ENCODE results near the gene LPP.

LPP gene

DNA sequence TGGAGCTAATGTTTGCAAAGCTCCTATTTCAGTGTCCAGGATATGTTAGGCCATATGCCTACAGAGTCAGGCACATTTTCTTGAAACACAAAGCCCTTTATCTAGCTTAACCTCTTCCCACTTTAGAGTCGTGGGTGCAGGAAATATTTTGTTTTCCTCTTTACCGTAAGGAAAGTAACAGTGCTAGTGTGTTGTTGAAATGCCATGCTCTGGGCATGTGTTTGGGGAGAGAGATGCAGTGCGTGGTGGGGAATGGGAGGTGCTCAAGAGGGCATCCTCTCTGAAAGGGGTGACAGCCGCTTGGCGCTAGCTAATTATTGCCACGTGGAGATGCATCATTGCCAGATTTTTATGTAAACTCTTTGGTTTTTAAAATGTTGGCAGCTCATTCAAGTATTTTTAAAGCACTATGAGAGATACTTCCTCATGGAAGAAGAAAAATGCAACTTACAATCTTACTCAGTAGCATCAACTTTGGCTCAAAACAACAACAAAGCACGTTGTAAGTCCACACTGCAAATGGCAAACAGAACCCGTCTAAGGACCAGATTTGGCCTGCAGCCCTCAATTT, 152.6 kb downstream of the LPP start:
- no peak for DNase-seq

DNA sequence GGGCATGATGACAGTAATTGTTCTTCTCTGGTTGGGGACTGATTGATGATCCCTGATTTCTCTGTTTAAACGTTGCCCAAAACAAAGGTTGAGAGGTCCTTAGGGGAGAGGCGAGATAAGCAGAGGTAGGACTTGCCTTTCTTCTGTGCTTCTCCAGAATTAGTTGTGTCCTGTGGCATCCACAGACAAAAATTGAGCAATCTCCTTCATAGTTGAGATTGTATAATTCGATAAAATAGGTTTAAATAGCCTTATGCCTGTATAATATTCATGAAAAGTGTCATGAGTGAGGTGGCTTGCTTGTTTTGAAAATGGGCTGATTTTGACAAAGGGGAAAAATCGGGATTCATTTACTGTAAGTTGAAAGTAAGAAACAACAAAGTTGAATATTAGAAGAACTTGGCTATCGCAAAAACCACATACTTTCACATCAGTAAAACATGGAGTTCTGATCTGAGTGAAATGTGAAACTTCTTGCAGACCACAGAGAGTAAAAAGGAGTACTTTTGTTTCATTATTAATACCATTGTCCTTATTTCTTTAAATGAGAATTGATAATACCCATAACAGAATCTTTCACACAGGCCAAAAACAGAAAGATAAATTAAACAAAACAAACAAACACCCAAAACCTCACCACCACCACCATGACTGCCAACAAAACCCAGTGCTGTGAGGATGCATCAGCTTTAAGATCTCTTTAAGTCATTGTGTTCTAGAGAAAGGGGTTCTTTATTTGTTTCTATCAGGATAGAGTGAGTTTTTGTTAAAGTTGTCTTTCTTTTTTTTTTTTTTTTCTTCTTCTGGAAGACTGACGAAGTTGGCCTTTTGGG, 155.7 kb downstream of the LPP start:
- no peak for DNase-seq

DNA sequence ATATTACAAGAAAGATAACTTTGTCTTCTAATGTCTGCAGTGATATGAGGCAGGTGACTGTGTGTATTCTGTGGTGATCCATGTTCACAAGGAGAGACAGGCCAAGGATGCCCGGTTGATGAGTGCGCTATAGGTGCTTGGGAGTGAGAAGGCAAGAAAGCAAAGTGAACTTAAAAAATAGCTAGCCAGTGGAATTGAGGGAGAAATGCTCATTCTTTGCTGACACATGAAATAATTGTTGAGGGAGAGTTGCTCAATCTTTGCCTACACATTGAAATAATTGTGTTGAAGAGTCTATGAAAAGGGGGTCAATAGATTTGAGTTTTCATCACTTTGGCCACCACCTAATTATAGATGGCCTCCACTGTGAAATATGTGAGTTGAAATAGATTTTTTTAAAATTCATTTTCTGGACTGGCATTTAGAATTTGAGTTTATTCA, 156.3 kb downstream of the LPP start:
- DNase-seq = no peak

DNA sequence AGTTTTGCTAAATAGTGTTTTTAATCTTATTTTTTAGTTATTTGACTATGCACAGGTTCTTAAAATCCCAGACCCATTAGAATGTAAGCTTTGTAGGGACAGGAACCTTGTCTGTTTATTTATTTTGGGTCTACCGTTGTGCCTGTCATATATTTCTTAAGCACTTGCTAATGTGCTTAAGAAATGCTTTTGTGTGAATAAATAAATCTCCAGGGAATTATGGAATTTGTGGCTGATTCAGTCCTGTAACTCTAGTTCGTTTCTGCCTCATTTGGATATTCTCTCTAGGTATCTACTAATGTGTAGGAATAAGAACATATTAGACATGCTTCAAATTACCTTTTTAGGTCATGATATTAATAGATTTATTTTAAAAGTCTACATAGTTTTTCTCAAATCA, 161.6 kb downstream of the LPP start:
- DNase-seq = no peak

DNA sequence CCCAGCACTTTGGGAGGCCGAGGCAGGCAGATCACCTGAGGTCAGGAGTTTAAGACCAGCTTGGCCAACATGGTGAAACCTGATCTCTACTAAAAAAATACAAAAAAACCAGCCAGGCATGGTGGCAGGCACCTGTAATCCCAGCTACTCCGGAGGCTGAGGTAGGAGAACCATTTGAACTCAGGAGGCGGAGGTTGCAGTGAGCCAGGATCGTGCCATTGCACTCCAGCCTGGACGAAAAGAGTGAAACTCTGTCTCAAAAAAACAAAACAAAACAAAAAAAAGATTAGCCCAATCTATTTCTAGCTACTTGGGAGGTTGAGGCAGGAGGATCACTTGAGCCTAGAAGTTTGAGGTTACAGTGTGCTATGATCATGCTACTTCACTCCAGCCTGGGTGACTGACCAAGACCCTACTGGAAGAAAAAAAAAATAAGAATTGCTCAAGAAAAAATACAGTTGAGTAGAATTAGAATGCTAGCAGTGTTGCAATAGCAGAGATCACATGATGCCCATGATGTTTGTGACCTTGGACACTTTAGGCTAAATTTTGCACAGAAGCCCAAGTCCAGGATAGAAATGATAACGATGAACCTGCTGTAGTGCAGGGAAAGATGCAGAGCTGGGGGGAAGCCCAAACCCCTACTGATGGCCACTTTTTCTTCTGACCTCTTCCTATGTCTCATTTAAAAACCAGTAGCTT, 162.2 kb downstream of the LPP start:
- no peak for DNase-seq

DNA sequence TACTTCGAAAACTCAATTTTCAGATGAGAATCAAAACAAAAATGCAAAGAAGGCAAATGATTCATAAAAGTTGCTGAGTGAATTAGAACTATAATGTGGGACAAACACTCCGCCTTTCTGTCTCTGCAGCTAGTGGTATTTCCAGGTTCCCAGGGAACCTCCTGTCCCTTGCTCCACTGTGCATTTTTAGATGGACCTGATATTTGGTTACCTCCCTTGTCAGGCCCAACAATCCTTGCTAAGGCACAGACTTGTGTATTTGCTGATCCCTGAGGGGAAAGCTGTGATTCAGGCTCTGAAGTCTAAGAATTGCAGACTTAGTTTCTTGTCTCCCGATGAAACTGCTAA, 162.7 kb downstream of the LPP start:
- no peak for DNase-seq

DNA sequence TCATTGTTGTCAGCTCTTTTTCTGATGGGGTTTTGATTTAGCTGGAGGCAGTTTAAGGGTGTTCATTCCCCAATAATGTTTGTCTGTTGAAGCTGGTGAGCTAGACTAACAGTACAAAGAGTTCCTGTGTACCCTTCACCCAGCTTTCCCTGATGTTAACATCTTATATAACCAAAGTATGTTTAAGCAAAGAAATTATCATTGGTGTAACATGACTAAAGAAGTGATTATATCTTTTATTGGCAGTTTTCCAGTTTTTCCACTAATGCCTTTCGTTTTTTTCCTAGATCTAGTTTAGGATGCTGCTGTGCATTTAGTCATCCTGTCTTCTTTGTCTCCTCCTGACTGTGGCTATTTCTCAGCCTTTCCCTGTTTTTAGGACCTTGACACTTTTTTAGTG, 165.6 kb downstream of the LPP start:
- DNase-seq = no peak

DNA sequence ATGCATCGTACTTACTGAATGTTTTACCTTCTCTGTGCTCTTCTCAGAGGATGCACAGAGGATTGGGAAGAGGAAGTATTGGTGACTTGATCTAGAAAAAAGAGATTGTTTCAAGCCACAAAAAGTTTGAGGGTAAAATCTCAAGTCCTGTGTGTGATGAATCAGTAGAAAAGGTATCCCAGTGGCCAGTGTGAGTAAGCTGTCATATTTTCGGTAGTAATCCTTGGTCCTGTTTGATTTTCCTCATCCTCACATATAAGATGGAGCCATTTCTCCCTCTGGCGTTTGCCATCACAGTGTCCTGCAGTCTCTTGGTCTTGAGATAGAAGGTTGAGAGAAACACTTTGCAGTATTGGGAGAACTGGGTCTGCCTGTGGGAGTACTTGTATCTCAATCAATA, 166.8 kb downstream of the LPP start:
- no peak for DNase-seq

DNA sequence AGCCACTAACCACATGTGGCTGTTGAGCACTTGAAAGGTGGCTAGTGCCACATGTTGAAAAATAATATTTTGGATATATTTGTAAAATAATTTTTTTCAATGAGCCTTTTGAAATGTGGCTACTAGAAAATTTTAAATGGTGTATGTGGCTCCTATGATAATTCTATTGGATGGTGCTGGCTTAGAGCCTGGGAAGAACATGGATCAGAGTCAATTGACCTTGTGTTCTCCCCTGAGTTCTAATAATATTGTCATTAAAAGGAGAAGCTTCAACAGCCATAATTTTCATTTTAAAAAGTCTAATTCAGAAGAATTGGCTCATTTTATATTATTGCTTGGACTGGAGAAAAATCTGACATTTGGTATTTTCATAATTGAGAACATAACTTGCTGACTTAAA, 167.3 kb downstream of the LPP start:
- DNase-seq = no peak

DNA sequence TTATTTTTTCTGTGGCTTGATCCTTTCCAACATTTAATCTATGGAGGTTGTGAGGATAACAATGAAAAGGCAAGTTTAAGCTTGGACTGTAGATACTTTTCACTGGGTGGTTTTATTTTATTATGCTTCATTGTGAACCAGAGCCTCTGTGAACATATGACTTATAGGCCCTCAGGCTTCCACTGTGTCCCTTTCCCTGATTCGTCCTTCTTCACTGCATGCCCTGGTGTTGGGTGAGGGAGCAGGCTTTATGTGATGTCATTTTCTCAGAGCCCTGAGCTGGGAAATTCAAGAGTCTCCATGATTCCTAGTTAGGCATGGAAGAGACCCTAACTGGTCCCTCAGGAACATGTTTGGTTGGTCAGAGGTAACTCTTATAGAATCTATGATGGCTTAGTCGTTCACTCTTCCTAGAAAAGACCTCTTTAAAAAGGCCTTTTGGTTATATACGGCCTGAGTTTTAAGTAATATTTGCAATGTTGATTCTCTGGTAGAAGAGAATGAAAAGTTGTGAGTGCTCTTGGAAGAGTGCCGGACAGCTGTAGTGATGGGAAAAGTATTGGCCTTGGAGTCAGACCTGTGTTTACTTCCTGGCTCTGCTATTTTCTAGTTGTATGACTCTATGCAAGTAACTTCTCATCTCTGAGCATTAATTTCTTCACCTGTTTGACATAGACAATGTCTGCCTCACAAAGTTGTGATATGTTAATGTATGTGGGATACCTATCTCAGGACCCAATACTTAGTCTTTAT, 168.4 kb downstream of the LPP start:
- no peak for DNase-seq

DNA sequence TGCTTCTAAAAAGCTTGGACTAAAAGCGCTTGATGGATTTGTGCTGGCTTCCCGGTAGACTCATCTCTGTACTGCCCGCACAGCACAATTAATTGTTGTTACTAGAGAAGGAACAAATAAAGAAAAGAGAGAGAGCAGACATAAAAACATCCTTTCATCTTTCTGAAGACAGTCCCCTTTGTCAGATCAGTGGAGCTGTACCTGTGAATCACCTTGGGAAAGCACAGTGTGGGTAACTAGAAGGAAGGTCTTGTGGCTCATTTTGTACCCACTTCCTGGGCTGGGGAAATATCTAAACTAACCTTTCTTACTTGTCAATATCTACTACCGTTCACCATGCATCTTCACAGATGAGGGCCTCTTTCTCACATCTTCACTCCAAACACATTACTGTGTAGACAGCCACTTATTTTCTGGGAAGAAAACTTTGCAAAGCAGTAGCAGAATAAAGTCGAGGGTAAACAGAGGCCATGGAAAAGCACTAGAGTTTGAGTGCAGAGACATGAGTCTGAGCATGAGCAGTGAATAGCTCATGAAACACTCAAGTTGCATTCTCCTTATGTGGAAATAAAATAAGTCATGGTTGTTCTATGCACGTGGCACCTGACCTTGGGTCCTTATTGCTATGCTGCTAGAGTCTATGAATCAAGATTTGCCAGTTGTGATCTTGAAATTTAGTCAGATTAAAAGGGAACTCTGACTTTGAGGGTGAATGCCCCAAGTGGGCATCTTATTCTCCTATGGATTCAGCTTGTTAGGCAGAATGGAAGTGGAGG, 169.3 kb downstream of the LPP start:
- DNase-seq = no peak

DNA sequence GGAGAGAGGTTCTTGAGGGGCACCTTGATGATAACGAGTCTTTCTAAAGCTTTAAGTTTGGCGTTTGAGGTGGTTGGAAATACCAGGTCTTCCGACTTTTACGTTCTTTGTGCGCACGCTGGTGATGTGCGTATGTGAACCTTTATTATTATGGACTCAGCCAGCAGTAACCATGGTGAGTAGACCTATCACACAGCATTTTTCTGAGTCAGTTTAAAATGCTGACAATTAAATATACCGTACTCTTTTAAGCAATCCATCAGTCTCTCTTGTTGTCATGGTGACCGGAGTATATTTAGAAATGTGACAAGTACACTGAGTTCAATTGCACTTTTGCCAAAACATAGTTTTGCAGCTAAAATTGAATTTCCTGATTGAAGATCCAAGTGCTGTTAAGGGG, 172.2 kb downstream of the LPP start:
- no peak for DNase-seq

DNA sequence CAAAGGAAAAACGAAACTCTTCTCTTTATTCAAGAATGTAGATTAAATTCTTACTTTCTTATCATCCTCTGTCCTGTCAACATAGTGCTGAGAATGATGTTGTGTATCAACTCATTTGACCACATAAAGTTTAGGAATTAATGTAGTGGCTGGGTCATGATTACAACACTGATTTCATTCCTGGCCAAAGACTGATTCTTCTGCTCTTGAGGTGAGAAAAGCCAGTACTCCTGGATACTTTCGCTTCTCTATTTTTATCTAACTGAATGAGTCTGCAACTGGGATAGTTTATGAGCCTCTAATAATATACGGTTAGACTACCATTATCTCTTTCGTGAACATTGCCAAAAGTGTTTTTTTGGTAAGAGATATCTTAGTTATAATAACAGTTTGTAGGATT, 173.0 kb downstream of the LPP start:
- DNase-seq = no peak

DNA sequence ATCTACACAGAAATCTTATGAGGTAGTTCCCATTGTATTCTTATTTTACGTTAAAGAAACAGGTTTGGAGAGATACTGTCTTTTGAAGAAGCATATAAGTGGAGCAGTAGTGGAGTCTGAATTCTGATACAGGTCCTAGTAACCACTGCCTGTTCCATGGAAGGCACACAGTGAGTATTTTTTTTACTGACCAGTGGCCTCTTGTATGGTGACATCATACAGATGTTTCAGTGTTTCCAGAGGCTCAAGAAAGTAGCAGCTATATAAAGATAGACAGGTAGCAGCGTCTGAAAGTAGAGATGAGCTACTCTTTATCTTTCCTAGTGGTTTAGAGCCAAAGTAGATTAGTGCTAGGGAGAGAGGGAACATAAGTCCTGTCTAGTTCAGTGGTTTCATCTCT, 173.5 kb downstream of the LPP start:
- DNase-seq = no peak

DNA sequence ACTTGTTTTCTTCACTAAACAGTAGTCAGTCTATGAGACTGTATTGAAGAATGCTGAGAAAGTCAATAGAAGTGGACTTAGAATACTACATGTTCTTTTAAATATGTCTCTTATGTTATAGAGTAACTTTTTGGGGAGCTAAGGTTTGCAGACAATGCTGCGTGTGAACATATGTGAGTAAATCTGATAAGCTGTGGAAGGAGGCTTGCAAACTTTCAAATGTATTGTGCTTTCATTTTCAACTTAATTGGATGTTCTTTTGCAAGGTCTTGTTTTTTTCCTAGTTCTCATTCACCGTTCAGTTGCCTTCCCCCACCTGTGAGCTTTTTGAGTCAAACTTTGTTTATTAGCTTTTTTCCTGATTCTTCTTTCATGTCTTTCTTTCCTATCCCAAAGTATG, 176.2 kb downstream of the LPP start:
- DNase-seq = no peak

DNA sequence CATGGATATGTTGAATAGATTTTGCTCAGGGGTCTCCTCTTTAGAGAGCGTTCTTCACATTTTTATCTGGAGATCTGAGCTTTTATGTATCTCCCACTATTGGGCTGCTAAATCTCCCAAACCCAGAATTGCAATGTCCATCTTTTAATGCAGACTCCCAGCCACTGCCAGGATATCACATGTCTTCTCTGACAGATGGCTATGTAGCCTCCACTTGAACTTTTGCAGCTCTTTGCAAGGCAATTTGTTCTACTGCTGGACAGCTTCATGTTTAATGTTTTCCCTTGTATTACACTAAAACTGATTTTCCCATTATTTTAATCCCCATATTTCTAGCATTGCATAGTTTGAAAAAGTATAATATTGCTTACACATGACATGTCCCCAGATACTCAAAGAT, 177.2 kb downstream of the LPP start:
- DNase-seq = no peak

DNA sequence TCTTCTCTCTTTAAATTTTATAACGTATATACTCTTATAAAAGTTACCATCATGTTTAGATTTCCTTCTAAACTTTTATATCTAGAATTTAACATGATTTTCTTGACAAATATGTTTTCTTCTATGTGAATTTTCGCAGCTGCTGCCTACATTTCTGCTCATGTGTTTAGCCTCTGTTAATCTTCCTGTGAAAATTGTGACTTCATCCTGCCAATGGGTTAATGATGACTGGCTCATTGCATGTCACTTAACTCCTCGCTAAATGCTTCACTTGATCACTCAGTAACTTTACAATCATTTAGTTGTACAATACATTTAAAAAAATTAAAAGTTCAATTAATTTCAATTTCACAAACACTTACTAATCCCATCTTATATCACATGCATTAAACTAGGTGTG, 178.1 kb downstream of the LPP start:
- no peak for DNase-seq

DNA sequence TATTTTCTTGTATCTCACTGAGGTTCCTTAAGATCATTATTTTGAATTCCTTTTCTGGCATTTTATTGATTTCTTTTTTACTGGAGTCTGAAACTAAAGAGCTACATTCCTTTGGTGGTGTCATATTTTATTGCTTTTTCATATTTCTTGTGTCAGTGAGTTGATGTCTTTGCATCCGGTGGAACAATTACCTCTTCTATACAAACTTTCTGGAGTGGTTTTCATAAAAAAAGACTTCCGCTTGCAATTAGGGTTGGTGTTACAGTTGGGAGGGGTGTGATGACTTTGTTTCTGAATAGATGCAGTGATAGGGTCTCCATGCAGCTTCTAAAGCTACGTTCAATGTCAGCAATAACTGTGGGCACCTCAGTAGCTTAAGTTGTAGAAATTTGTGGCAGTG, 181.7 kb downstream of the LPP start:
- no peak for DNase-seq

DNA sequence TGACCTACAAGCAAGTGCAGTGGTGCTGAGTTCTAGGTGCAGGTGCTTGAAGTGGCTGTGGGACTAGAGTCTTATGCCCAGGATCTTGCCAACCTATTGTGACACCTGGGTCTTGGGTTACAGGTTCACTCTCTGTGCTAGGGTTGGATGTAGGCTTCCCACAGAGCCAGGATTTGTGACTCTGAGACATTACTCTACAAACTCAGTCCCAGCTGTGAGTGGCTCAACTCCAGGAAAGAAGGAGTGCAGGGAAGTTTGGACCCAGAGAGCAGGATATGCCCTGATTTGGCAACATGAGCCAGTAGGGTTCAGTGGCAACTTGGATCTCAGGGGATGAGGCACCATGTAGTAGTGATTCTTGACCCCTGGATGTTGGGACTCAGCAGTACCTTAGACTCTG, 182.2 kb downstream of the LPP start:
- no peak for DNase-seq

DNA sequence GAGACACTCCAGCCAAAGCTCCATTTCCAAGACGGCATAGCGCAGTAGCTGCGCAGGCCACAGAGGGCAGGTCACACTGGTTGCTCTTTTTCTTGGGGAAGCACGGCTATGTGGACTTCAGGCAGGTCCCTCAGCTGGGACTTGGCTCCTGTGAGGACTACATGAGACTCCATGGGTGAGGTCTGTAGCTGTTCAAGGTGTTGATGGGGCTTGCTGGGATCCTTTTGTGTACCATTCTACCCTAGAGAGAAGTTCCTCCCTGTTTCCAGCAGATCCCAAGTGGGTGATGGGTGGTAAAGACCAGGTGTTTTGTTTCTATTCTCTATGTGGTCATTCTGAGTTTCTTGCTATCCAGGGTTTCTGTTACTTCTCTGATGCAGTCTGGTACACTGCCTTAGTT, 183.3 kb downstream of the LPP start:
- no peak for DNase-seq

DNA sequence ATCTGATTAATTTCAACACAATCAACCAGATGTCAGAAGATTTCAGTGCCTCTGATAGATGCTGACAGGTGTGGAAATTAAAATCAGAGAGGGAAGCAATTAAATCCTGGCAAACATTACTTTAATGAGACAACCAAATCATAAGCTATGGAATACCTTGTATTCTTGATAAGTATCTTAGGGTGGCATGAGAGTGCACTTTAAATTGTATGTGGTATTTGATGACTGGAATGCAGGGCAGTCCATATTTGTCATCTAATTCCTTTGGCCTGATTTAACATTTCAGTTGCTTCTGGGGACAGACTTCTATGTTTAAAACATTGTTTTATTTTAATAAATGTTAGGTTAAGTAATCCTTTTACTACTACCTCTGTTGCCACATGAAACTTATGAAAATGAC, 184.1 kb downstream of the LPP start:
- DNase-seq = no peak

DNA sequence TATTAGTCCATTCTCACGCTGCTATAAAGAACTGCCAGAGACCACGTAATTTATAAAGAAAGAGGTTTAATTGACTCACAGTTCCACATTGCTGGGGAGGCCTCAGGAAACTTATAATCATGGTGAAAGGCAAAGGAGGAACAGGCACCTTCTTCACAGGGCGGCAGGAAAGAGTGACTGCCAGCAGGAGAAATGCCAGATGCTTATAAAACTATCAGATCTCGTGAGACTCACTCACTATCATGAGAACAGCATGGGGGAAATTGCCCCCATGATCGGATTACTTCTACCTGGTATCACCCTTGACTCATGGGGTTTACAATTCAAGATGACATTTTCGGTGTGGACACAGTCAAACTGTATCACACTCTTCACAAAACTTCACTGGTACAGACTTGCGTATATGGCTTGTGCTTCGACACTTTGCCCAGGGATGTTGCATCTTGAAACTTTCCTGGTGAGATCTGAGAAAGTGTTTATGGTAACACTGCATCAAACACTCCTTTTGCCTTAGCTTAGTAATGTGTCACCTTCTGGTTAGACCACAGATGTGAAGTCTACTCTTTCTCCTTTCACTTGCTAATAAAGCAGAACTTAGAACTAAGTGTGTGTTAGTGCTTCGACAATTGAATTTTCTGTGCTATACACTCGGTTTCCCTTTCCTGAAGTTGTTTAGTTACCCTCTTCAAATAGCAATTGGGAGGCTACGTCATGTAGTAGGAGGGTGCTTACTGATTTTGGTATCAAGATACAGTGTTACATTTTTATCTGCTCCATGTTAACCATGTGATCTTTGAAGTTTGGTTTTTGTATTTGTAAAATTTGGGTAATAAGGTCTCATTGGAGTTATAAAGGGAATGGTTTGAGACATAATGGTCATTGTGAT, 185.7 kb downstream of the LPP start:
- no peak for DNase-seq
